GM06990 (cell line): ENCODE measurements around the gene ANK2.
"Not testable (repeated sequence)": the region's sequence is repeated elsewhere in the genome, so short reads cannot be mapped to it uniquely, and the experiment has no call there.

Experiments used
- DNase-seq: peaks from one replicate; pipeline ENCODE4 v3.0.0-alpha.2; 2011; ENCODE audit not compliant: insufficient read length; ENCODE audit errors: extremely low read depth
- H3K27me3 ChIP-seq: replicated peaks from 2 replicates; pipeline ENCODE4 v1.6.0; 2011; ENCODE audit warnings: low read length; ENCODE audit not compliant: control insufficient read depth, insufficient read depth
- H3K36me3 ChIP-seq: 2 replicates; pipeline ENCODE4 v1.5.1; 2011; ENCODE audit warnings: low read length; ENCODE audit not compliant: control insufficient read depth, insufficient read depth
- H3K4me3 ChIP-seq: replicated peaks from 2 replicates; pipeline ENCODE4 v1.5.1; 2011; ENCODE audit warnings: low read depth, mild to moderate bottlenecking, control low read depth, low read length
- TF ChIP-seq, protein P1 (sequence below): IDR thresholded peaks from 2 replicates; pipeline ENCODE4 v1.5.1; 2011; ENCODE audit warnings: low read length, control low read depth, mild to moderate bottlenecking, inconsistent platforms; ENCODE audit not compliant: insufficient read depth, poor library complexity, severe bottlenecking

Gene ANK2

DNA sequence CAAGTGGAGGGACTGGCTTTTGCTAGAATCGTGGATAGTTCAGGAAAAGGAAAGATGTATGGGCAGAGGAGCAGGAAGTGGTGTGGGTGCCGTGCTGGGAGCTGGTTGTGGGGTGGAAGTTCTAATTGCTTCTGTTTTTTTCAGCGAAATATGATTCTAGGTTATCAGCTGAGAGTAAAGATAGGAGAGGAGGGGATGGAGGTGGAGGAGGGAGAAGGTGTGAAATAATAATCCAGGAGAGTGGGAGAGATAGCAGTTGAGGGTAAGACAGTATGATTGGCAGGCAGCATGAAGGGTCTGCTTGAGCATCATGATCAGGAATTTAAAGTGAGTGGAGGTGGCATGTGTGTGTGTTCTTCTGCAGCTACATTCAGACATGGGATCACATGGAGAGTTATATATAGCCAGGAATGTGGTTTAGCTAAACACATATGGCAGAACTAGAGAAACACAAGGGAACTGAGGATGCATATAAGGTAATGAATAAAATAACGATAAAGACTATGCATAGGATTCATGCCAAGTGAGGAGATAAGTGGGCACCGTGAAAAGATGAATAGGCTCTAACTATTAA lies 133.7 kb downstream of the ANK2 start:
- Histone ChIP-seq H3K36me3 (no peaks in the 10 kb centered on the region), H3K27me3 (no peaks in the 10 kb centered on the region), H3K4me3 (no peak overlapping the region)
- DNase-seq, result no peak
- TF ChIP-seq, protein P1, sequence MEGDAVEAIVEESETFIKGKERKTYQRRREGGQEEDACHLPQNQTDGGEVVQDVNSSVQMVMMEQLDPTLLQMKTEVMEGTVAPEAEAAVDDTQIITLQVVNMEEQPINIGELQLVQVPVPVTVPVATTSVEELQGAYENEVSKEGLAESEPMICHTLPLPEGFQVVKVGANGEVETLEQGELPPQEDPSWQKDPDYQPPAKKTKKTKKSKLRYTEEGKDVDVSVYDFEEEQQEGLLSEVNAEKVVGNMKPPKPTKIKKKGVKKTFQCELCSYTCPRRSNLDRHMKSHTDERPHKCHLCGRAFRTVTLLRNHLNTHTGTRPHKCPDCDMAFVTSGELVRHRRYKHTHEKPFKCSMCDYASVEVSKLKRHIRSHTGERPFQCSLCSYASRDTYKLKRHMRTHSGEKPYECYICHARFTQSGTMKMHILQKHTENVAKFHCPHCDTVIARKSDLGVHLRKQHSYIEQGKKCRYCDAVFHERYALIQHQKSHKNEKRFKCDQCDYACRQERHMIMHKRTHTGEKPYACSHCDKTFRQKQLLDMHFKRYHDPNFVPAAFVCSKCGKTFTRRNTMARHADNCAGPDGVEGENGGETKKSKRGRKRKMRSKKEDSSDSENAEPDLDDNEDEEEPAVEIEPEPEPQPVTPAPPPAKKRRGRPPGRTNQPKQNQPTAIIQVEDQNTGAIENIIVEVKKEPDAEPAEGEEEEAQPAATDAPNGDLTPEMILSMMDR, result no peak

DNA sequence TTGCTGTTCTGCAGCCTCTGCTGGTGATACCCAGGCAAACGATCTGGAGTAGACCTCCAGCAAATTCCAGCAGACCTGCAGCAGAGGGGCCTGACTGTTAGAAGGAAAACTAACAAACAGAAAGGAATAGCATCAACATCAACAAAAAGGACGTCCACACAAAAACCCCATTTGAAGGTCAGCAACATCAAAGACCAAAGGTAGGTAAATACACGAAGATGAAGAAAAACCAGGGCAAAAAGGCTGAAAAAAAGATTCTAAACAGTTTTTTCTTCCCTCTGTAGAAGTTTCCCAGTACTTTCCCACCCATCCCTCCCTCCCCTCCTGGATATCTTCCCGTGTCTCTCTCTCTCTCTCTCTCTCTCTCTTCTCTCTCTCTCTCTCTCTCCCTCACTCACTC lies 136.8 kb downstream of the ANK2 start:
- H3K4me3 ChIP-seq, H3K27me3 ChIP-seq, DNase-seq, H3K36me3 ChIP-seq: not testable (repeated sequence)

DNA sequence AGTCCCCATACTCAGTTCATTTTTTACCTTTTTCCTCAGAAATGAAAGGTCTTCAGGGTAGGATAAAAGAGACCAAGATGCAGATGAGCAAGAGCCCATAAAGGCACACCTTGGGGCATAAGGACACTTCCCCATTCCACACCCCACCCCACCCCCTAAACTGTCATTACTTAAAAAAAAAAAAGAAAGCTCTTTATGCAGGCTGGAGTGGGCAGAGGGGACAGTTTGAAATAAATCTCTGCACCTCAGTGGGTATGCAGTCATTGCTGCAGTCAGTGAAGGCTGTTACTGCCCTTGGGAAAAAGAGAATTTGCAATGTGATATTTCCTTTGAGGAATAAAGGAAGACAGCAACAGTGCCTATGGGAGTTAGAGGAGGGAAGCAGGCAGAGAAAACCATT lies 137.5 kb downstream of the ANK2 start:
- no peaks in the 10 kb centered on the region for H3K27me3 ChIP-seq

DNA sequence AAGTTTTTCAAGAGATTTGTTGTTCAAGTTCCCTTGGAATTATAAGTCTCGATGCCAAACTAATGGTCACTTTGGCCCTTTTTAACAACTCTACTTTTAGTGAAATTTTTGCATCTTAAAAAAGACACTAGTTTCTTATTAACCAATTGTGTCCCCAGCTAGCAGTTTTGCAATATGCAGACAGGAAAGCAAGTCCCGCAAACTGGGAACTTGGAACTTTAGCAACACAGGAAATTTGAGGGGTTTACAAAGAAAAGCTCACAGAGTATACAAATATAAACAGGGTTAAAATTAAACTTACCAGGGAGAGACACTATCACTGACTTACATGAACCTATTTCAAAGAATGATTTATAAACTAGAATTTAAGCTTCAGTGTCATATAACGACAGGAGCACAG lies 137.9 kb downstream of the ANK2 start:
- no peak for DNase-seq
- Histone ChIP-seq H3K4me3 (no peak overlapping the region), H3K36me3 (no peaks in the 10 kb centered on the region), H3K27me3 (no peaks in the 10 kb centered on the region)
- TF ChIP-seq, protein P1, result no peak

More for the DNA sequence above, 137.5 kb downstream of the ANK2 start:
- no peak for DNase-seq
- H3K4me3 ChIP-seq, result no peak overlapping the region
- TF ChIP-seq, protein P1, result no peak
- H3K36me3 ChIP-seq, result no peaks in the 10 kb centered on the region

GRCh38 chr4:113189546-113189945 lies 140.1 kb downstream of the ANK2 start:
- no peak for DNase-seq
- no peaks in the 10 kb centered on the region for H3K27me3 ChIP-seq
- H3K36me3 ChIP-seq, result no peaks in the 10 kb centered on the region
- H3K4me3 ChIP-seq, result no peak overlapping the region
- TF ChIP-seq, protein P1, result no peak

GRCh38 chr4:113209153-113209552 lies 159.7 kb downstream of the ANK2 start:
- no peak overlapping the region for H3K4me3 ChIP-seq
- no peaks in the 10 kb centered on the region for H3K27me3 ChIP-seq
- TF ChIP-seq, protein P1, result no peak
- no peak for DNase-seq
- no peaks in the 10 kb centered on the region for H3K36me3 ChIP-seq
